ENCODE measurements around the gene SLC25A41.
"Not testable (repeated sequence)": the region's sequence is repeated elsewhere in the genome, so short reads cannot be mapped to it uniquely, and the experiment has no call there.

Gene SLC25A41

DNA sequence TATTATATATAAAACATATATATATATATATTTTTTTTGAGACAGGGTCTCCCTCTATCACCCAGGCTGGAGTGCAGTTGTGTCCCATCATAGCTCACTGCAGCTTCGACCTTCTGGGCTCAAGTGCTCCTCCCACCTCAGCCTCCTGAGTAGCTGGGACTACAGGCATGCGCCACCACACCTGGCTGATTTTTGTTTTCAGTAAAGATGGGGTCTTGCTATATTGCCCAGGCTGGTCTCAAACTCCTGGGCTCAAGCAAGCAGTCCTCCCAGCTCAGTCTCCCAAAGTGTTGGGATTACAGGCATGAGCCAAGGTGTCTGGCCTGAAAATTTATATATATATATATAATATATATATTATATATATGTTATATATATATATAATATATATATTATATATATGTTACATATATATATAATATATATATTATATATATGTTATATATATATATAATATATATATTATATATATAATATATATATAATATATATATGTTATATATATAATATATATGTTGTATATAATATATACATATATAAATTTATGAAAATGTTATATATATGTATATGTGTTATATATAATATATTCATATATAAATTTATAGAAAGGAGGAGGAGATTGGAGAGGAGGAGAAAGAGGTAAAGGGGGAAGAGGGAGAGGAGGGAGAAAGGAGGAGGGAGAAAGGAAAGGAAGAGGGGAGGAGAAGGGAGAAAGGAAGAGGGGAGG is 4.7 kb downstream of the SLC25A41 start:
- not testable (repeated sequence) for FAIRE-seq; DNase-seq (ENCODE audit: insufficient read length, low spot score)

- DNase-seq (ENCODE audit: insufficient read length, low spot score) (no peak), FAIRE-seq (no peak)
Measured at GRCh38 chr19:6427131-6427530, 6.4 kb downstream of the SLC25A41 start.

DNA sequence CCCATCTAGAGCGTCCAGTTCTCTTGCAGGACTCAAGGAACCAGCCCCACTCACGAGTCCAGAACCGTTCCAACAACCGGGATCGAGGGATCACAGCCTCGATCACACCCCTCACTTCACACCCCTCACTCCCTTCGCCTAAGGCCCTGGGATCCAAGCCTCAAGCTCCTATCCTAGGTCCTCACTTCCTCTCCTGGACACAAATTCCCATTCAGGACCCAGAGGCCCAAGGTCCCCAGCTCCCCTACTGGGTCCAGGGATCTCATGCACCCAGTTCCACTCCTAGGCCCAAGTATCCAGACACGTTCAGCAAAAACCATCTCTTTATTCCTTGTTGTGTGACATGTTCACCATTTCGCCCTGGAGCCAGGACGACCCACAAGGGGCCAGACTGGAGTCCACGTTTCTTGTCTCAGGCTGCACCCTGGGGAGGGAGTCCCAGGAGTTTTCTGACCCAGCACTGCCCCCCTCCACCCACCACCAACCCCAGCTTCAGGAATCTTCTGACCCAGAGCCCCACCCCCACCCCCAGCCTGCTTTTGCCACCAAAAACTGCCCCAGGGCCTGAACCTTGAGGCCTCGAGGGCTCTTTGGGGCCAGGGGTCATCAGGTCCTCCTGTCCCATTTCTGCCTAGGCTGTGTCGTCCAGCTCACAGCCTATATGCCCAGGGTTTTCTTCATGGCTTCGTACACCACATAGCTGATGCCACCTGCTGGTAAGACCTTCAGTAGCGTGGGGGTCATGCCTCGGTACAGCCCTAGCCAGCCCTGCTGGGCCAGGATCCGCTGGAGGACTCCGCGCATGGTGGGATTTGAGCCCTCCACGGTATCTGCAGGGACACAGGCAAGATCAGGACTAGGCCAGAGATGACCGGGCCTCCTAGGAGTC is 7.6 kb downstream of the SLC25A41 start:
- FAIRE-seq: no peak

DNA sequence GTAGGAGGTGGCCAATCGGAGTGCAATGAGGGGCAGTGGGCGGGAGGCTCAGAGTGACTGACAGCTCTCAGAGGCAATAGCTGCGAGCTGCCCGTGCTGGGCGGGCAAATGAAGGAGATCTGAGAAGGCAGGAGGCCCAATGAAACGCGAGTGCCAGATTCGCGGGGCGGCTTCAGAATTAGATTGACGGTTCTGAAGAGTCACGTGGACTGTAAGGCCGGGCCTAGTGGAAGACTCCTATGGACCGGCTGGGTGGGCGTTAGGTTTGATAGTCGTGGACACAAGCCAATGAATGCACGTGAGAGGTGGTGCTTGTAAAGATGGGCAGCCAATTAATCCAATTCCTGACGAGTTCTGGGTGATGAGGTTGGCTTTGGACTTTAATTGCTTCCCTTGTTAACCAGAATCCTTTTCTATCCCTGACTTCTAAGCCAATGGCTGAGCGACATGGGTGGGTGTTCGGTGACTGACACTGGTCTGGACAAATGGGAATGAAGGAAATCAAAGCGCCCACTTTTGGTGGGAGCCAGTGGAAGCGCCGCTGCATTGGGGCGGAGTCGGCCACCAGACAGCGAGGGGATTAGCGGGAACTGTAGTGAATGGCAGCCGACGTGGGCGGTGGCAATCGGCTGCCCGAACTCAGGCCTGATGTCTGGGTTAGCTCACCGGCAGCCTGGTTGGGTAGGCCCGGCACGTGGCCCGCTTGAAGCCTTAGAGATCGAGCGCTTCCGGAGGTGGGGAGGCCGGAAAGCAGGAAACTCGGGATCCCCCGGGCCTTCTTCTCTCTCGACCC is 8.4 kb downstream of the SLC25A41 start:
- DNase-seq (ENCODE audit: insufficient read length, low spot score): peak; percentile 96
- peak; percentile 100 for FAIRE-seq

More for the DNA sequence above, 7.6 kb downstream of the SLC25A41 start:
- DNase-seq (ENCODE audit: insufficient read length, low spot score): no peak

DNA sequence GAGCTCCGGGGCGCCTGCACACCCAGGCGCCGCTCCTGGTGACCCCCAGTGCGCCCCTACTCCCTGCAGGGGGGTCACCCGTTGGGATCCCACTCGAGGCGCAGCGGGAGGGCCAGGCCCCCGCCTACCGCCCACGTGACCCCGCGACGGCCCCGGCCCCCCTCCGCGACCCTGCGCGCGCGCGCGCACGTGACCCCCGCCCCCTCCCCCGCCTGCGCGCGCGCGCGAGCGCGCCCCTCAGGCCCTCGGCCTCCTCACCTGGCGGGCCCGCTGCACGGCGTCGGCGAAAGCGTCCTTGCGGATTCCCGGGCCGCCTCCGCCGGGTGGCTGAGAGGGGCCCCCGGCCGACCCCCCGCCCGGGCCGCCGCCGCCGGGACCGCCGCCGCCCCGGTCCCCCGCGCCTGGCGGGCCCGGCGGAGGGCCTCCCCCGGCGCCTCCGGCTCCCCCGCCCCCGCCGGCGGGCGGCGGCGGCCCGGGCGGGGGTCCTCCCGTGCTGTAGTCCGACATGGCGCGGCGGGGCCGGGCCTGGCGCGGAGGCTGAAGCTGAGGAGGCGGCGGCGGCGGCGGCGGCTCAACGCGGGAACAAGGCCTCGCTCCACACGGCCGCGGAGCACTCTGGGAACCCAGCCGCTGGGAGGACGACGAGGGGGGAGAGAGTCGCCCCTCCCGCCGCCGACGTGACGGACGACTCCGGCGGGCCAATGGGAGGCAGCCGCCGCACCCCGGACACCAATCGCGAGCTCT is 9.2 kb downstream of the SLC25A41 start, which contains the start of gene KHSRP:
TSS of gene KHSRP (minus strand) at position 617 of the 744 bp plus-strand sequence. CDS start at position 507, 110 bp downstream.
- no peak for FAIRE-seq
- peak; percentile 100 for DNase-seq (ENCODE audit: insufficient read length, low spot score)

DNA sequence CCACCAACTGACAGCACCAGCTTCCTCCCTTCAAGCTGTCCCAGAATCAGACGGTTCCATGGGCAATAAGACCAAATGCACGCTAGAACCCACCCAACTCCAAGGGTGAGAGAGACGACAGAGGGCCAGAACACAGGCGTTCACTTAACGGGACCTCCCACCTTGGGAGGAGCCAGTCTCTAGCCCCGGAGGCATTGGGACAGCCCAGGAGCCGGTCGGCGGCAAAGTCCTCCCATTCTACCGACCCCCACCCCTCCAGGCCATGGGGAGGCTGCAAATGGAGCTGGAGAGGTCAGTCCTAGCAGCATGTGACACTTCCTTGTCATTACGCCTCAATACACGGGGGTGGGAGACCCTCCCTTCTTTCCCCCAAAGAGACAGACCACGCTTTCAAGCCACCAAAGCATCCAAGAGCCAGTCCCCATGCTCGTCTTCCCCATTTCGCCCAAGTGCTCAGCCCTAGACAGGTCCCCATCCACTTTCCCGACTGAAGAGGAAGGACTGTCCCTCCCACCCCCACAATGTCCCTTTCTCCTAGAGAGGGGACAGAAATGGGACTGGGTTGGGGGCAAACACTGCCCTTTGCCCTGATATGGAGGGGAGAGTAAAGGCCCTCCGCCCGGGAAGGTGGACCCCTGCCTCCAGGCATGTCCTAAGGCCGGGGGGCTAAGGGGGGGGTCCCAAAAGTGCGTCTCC is 9.9 kb downstream of the SLC25A41 start:
- FAIRE-seq: peak; percentile 95
- peak; percentile 61 for DNase-seq (ENCODE audit: insufficient read length, low spot score)

- FAIRE-seq (no peak), DNase-seq (ENCODE audit: insufficient read length, low spot score) (no peak)
Measured at GRCh38 chr19:6421075-6422014, 12.2 kb downstream of the SLC25A41 start.

GRCh38 chr19:6418562-6418932 is 15.0 kb downstream of the SLC25A41 start:
- DNase-seq (ENCODE audit: insufficient read length, low spot score): no peak
- FAIRE-seq: no peak

DNA sequence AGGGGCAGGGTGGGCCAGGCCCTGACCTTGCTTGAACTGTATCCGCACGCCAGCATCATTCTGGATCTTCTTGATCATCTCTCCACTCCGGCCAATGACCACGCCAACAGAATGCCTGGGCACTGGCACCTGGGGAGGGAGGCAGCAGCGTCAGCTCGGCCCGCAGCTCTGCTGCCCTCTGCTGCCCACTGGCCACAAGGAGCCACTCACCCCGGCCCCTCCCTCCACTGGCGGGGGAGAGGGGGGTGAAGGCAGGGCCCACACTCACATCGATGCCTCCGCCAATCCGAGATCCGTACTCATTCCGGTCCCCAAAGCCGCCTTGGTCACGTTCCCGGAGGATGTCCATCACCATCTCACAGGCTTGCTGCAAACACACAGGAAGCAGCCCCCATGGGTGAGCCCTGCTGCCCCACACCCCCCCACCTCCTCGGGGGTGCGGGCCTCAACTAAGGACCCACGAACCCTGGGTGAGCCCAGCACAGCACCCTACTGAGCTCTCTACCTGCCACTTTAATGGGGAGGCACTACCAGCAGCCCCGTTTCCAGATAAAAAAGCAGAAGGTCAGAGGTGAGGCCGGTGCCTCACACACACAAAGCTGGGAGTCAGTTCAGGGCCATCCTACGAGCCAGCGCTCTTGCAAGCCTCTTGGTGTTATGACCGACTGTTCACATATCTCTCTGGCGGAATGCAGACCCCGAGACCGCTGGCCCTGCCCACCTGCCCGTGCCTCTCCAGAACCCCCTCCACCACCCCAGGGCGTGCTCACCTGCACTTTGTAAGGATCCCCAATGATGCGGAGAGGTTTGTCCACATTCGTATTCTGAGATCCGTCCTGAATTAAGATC is 15.6 kb downstream of the SLC25A41 start:
- no peak for FAIRE-seq
- DNase-seq (ENCODE audit: insufficient read length, low spot score): no peak

- no peak for FAIRE-seq
- no peak for DNase-seq (ENCODE audit: insufficient read length, low spot score)
Measured at GRCh38 chr19:6416658-6417405, 16.7 kb downstream of the SLC25A41 start.

- no peak for FAIRE-seq
Measured at GRCh38 chr19:6415591-6416190, 17.9 kb downstream of the SLC25A41 start.

DNA sequence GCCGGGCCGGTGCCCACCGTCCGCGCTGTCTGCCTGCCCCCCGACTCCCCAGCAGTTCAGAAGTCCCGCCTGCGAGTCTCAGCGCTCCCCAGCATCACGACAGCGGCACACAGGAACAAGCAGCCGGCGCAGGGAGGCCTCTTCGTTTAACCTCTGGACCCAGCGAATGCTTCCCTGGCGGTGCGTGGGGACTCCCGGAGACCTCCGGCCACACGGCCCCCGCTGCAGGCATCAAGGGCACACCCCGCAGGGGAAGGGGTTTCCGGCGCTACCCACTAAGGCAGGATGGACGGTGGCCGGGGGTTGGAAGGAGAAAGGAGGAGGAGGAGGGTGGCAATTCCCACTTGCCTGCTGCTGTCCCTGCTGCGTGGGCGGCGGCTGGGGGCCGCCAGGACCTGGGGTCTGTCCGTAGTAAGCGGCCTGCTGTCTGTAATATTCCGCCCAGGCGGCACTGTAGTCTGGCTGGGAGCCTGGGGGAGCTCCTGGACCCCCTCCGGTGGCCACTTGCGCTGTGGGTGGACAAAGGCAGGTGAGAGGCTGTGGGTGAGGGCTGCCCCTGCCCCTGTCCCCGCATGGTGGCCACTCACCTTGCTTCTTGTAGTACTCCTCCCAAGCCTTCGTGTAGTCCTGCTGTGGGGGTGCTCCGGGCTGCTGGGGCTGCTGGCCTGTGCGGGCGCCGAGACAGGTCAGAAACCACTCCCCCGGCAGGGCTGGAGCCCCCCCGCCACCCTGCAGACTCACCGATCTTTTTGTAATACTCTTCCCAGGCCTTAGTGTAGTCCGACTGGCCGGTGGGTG is 18.6 kb downstream of the SLC25A41 start:
- FAIRE-seq: no peak
- DNase-seq (ENCODE audit: insufficient read length, low spot score): no peak

More at GRCh38 chr19:6415591-6416190, 17.9 kb downstream of the SLC25A41 start:
- no peak for DNase-seq (ENCODE audit: insufficient read length, low spot score)

DNA sequence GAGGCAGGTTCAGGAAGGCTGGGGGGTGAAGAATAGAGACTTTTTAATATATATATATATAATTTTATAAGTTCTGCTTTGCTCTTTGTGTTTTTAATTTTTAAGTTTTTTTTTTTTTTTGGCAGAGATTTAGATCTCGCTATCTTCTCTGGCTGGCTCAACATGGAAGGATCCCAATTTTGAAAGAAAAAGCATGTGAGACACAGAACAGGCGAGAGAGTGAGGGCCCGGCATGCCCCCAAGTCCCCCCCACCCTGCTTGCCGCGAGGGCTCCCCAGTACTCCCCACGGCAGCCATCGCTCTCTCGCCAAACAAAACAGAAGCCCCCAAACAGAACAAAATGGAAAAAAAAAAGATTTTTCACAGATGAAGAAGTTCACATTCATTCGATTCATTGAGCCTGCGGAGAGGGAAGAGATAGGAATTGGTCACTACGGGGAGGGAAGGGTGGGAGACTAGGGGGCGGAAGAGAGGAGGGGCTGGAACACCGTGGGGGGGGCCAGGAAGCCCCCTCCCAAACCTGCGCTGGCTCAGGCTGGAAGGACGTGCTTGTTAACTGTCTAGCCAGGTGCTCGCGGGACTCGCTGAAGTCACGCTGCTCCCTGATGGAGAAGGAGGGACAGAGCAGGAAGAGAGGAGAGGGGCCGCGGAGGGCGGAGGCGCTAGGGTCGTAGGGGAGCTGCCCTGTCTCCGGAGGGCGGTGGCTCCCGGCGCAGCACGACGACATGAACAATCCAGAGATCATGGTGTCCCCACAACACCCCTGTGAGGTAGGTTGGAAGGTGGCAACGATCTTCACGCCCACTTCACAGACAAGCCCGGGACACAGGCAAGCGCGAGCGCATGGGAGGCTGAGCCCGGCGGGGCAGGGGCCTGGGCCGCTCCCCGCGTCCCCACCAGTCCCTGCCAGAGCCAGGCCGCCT is 19.6 kb downstream of the SLC25A41 start:
- DNase-seq (ENCODE audit: insufficient read length, low spot score): no peak

DNA sequence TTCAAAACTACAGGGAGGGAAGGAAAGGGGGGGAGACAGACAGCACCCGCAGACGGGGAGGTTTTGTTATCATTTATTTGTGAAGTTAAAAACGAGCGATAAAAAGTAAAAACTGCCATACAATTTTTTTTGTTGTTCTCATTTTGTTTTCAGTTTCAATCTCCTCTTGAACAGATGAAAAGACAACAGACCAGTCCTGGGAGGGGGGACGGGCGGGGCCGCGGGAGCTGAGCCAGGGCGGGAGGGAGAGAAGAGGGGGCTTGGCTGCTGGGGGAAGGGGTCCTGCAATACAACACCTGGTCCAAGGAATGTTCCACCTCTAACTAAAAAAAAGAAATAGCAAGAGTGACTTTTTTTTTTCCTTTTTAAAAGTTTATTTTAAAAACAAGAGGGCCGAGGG is 20.3 kb downstream of the SLC25A41 start:
- FAIRE-seq: no peak
- DNase-seq (ENCODE audit: insufficient read length, low spot score): no peak

More for the DNA sequence above, 19.6 kb downstream of the SLC25A41 start:
- no peak for FAIRE-seq
